Bronchial epithelial cell (primary cell): ENCODE results near the gene JMJD7. TPM values are rescaled to one million over a fixed set of nuclear protein-coding genes. Genes with fewer than 3 reads are reported as not detected.

Source experiments
- DNase-seq: peaks from one replicate; pipeline ENCODE4 v3.0.0-alpha.2; 2010; ENCODE audit warnings: low read depth
- FAIRE-seq: peaks from 2 replicates; lab custom pipeline; 2011; peaks lifted over from hg19 to GRCh38; lab: Jason Lieb, UNC
- H3K27me3 ChIP-seq: 2 replicates; pipeline ENCODE4 v1.5.1; 2011; ENCODE audit warnings: low read length; ENCODE audit not compliant: control insufficient read depth, insufficient read depth
- H3K36me3 ChIP-seq: 2 replicates; pipeline ENCODE4 v1.5.1; 2011; ENCODE audit warnings: low read length; ENCODE audit not compliant: control insufficient read depth, insufficient read depth
- H3K4me3 ChIP-seq: 2 replicates; pipeline ENCODE4 v1.5.1; 2011; ENCODE audit warnings: mild to moderate bottlenecking, low read depth, low read length, control low read depth
- total RNA-seq: library from RNA; depleted of rRNA; stranded (reverse); fragments of >200 nt; gene quantifications from 2 replicates; pipeline ENCODE4 v1.2.1, GENCODE V29; 2014
- TF ChIP-seq, protein P1 (sequence below): IDR thresholded peaks from 2 replicates; pipeline ENCODE4 v1.5.1; 2011; ENCODE audit warnings: mild to moderate bottlenecking, moderate library complexity, low read length, control low read depth, inconsistent platforms; ENCODE audit not compliant: insufficient read depth, severe bottlenecking

The JMJD7 gene
- total RNA-seq, 1 donor from 2014 or later: 22.9 TPM

DNA sequence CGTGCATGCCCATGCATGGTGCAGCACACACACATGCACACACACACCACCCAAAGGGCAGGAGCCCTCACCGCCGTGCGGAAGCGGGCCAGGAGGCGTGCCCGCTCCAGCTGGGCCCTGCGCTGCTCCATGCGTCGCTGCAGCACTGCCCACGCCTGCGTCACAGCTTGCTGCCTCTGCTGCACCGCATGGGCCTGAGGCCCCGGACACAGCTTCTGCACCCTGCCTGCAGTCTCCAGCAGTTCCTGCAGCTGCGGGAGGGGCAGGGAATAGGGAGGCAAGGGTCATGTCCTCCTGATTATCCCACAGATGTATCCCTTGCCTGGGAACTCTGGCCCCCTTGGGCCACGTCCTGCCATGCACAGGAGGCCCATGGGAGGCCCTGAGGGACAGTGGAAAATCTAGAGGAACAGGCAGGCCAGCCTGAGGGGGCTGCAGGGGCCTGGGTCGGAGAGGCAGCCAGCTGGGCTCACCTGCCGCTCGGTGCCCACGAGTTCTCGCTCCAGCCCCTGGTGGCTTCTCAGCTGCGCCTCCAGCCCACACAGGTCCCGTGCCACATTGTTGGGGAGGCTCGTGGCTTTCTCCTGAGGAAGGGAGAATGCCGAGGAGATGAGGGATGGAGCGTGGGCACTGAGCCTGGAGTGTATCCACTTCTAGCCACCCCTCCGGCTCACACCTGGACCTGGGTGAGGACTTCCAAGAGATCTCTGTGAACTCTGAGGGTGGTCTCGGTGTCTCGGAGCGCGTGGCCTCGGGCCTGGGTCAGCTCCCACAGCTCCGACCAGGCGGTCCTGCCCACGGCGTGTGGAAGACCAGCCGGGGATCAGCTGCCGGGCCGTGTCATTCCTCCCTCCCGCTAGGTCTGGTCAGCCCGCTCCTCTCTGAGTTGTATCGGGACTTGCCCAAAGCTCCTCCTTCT, 42.1 kb downstream of the JMJD7 start:
- TF ChIP-seq, protein P1, sequence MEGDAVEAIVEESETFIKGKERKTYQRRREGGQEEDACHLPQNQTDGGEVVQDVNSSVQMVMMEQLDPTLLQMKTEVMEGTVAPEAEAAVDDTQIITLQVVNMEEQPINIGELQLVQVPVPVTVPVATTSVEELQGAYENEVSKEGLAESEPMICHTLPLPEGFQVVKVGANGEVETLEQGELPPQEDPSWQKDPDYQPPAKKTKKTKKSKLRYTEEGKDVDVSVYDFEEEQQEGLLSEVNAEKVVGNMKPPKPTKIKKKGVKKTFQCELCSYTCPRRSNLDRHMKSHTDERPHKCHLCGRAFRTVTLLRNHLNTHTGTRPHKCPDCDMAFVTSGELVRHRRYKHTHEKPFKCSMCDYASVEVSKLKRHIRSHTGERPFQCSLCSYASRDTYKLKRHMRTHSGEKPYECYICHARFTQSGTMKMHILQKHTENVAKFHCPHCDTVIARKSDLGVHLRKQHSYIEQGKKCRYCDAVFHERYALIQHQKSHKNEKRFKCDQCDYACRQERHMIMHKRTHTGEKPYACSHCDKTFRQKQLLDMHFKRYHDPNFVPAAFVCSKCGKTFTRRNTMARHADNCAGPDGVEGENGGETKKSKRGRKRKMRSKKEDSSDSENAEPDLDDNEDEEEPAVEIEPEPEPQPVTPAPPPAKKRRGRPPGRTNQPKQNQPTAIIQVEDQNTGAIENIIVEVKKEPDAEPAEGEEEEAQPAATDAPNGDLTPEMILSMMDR: no peak
- Histone ChIP-seq H3K27me3 (no peaks in the 10 kb centered on the region), H3K36me3 (no peaks in the 10 kb centered on the region), H3K4me3 (no peak overlapping the region)
- no peak for DNase-seq
- FAIRE-seq: no peak

DNA sequence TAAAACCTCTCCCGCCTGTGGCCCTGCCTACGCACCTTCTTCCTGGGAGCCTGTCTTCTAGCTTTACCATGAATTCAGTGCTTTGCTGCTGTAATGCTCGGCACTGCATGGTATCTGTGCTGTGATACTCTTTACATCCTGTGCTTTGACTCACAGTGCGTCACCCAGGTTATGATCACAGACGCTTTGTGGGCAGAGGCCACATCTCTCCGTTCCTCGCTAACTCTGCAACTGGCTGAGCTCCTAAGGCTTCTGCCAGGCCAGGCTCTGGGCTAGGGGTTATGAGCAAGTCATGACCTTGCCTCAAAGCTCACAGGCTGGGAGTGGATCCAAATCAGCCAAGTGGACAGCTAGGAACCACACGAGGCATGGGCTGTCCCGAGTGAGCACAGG, 42.8 kb downstream of the JMJD7 start:
- FAIRE-seq: peak; percentile 95
- TF ChIP-seq, protein P1: no peak
- H3K36me3 ChIP-seq: no peaks in the 10 kb centered on the region
- no peaks in the 10 kb centered on the region for H3K27me3 ChIP-seq
- H3K4me3 ChIP-seq: no peak overlapping the region
- DNase-seq: peak; percentile 94

DNA sequence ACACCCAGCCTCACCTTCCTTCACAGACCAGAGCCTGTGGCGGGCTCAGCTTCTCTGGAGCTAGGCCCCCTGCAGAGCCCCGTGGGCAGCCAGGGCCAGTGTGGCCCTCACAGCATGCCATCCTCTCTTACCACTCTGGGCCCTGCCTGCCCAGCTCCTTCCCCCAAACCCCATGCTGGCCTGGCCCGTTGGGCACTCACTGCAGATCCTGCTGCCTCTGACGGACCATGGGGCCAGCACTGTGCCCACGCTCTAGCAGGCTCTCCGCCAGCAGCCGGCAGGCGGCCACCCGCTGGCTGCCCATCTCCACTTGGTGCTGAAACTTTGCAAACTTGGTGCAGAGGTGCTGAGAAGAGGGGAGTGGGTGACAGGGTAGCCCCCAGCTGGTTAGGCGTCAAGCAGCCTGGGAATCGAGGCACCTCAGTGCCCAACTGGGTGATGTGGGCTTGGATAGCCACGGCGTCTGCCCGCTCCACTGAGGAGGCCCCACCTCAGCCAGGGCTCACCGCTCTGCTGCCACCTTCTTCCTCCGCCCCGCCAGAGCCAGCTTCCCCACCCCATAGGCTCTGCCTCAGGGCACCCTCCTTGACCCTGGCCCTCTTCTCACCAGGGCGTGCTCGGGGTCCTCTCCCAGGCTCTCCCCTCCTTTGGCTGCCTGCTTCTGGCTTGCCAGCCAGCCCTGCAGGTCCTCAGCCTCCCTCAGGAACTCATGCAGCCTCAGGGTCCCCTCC, 43.4 kb downstream of the JMJD7 start:
- H3K36me3 ChIP-seq: no peaks in the 10 kb centered on the region
- FAIRE-seq (no peak), DNase-seq (no peak)
- H3K27me3 ChIP-seq: no peaks in the 10 kb centered on the region
- TF ChIP-seq, protein P1: no peak
- H3K4me3 ChIP-seq: no peak overlapping the region

DNA sequence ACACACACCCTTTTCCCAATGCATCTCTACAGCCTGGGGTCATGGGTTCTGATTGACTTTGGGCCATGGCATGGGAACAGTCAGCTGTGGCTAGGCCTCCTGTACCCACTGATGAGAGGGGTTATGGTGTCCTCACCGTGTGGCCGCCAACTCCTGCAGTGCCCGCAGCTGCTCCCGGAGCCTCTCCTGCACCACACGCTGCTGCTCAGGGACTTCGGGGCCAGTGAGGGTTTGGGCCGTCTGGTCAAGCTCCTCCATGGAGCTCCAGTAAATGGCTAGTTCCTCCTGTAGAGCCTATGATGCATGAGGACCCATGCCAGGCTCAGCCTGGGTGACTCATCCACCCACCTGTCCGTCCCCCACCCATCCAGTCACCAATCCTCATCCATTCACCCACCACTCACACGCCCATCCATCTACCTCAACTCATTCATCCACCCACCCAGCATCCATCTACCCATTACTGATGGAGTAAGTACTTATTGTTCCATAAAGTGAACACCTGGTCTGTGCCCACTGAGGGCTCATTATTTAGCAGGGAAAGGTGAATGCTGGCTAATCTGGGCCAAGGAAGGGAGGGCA, 44.4 kb downstream of the JMJD7 start:
- DNase-seq: peak; percentile 74
- no peaks in the 10 kb centered on the region for H3K27me3 ChIP-seq
- H3K36me3 ChIP-seq: no peaks in the 10 kb centered on the region
- H3K4me3 ChIP-seq: no peak overlapping the region
- TF ChIP-seq, protein P1: no peak
- no peak for FAIRE-seq

GRCh38 chr15:41873711-41874110, 45.8 kb downstream of the JMJD7 start:
- Histone ChIP-seq H3K36me3 (no peaks in the 10 kb centered on the region), H3K4me3 (no peak overlapping the region), H3K27me3 (no peaks in the 10 kb centered on the region)
- DNase-seq: no peak
- TF ChIP-seq, protein P1: no peak
- no peak for FAIRE-seq
